Activated T-cell treated with anti-CD3 and anti-CD28 coated beads for 1 hour (primary cell): ENCODE data around the gene AGMAT.

Experiments used
- DNase-seq: peaks from one replicate; pipeline ENCODE4 v3.0.0-alpha.2; 2020; ENCODE audit warnings: low read depth

AGMAT gene, protein sequence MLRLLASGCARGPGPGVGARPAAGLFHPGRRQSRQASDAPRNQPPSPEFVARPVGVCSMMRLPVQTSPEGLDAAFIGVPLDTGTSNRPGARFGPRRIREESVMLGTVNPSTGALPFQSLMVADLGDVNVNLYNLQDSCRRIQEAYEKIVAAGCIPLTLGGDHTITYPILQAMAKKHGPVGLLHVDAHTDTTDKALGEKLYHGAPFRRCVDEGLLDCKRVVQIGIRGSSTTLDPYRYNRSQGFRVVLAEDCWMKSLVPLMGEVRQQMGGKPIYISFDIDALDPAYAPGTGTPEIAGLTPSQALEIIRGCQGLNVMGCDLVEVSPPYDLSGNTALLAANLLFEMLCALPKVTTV

DNA sequence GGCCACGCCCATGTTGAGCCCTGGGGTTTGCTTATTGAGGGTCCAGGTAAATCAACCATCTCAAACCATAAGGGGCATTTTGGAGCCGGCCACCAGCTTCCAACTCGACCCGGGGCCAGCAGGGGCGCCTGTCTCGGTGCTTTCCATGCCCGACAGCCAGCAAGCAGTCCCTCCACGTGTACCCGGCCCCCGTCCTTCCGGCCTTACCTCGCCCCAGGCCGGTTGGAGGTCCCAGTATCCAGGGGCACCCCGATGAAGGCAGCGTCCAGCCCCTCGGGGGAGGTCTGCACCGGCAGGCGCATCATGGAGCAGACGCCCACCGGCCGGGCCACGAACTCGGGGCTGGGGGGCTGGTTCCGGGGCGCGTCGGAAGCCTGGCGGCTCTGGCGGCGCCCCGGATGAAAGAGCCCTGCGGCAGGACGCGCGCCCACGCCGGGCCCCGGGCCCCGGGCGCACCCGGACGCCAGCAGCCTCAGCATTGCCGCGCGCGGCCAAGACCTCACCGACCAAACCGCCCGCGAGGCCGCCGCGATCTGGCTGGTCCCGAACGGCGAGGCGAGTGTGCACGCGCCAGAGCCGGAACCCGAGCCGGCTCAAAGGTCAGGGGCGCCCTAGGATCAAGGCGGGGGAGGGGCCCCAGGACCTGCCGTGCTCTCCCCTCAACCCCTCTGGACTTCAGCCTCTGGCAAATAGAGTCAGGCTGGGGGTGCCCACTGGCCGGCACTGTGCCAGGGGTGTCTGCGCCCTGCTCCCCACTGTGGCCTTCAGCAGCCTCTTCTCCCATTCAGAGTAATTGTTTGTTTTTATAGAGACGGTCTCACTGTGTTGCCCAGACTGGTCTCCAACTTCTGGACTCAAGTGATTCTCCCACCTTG lies at the start of gene AGMAT:
TSS of gene AGMAT (minus strand) at position 563 of the 875 bp plus-strand sequence. CDS start at position 479, 84 bp downstream.
- DNase-seq = peak; percentile 35

DNA sequence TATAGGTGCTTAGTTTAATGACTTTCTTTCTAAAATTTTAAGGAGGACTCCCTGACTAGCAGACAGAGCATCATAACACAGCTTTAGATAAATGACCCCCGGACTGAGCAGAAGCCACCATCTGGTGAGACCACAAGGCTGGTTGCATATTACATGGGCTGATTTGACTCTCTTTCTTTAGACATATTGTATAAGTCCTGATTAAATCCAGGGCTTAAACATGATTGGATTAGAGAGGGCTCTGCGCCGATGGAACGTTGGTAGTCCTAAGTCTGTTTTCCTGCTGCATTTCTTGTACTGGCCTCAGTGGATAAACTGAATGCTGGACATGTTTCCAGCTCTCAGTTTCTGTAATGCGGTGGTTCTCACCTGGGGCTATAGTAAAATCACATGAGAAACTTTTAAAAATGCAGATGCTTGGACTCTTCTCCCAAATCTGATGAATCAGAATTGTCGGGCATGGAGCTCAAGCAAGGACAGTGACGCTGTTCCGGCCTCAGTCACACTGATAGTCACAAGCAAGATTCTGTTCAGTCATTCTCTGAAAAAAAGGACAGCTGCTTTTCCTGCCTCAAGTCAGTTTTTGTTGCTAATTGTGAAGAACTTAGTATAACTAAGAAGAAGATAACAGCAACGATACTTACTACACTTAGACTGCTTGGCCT lies 49.0 kb upstream of the AGMAT start:
- no peak for DNase-seq

DNA sequence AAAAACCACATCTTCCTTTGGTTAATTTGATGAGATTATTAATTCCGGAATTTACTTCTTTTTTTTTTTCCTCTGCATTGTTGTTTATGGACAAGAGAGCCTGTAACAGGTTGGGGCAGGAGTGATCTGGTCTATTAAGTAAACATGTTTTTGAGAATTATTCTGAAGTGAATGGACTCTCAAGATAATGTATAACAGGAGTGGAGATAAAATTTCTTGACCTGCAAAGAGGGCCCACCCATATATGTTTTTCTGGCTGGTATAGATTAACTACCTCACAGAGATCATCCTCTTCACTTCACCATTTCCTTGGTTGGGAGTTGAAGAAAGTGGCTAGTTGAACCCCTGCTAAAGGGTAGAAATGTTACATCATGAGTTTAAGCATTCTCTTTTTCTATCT lies 43.2 kb upstream of the AGMAT start:
- DNase-seq = no peak

DNA sequence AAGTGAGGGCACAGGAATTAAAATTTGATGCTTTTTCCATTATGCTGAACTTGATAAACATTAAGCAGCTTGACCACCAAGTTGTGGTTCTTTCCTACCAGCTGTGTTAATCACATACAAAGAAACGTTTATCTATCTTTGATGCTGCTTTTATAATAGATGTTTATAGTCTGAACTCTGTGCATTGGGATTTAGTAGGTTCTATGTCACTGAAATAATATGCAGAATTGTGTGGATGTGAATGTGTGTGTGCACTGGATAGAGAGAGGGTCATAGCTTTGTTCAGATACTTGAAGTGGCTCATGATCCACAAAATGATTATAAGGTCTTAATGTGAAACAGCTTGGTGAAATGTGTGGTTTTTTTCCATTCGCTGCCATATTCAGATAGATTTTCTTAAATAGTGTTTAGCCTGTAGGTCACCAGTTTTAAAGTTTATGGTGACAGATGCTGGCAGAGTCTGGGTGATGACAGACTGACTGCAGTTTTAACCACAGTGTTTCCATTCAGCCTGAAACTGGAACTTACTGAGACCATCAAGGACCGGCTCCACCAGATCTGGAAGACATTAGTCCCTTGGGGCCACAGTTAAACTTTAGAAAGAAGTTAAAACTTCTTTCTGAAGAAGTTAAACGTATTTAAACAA lies 42.6 kb upstream of the AGMAT start:
- no peak for DNase-seq

- no peak for DNase-seq
Measured at GRCh38 chr1:15626269-15626950, 41.6 kb upstream of the AGMAT start.

GRCh38 chr1:15625056-15625917 lies 40.4 kb upstream of the AGMAT start:
- no peak for DNase-seq

- DNase-seq = no peak
Measured at GRCh38 chr1:15624133-15624714, 39.4 kb upstream of the AGMAT start.

DNA sequence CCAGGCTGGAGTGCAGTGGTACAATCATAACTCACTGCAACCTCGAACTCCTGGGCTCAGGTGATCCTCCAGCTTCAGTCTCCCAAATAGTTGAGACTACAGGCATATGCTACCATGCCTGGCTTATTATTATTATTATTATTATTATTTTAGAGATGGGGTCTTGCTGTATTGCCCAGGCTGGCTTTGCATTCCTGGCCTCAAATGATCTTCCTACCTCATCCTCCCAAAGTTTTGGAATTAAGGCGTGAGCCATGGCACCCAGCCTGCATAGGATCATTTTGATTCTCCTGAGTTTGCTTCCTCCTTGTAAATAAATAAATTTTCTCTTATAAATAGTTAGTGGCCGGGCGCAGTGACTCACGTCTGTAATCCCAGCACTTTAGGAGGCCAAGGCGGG lies 38.6 kb upstream of the AGMAT start:
- no peak for DNase-seq

DNA sequence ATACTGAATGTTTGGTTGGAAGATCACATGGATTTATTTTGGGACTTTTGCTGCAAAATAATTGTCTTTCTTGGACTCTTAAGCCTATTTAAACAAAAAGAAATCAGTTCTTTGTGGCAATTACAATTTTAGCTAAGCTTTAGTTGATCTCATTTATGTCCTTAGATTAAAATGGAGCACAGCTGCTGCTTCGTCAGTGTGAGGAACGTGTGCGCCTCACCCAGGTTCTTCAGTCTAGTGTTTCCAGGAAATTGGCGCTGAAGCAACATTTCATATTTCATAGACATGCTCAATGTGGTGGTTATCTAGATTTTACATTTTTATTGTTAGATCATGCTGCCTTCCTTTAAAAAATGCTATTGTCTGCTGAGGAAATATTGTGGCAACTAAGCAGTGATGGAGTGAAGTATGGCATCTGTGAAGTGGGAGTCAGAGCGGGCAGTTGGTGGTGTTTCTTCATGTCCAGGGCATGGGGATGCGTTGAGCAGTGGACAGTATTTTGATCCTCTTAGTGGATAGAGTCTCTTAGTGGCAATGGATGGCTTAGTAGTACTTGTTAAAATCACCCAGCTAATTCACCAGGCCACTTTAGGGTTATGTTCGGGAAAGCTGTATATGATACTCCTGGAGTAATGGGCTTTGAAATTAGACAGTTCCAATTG lies 38.0 kb upstream of the AGMAT start:
- no peak for DNase-seq

DNA sequence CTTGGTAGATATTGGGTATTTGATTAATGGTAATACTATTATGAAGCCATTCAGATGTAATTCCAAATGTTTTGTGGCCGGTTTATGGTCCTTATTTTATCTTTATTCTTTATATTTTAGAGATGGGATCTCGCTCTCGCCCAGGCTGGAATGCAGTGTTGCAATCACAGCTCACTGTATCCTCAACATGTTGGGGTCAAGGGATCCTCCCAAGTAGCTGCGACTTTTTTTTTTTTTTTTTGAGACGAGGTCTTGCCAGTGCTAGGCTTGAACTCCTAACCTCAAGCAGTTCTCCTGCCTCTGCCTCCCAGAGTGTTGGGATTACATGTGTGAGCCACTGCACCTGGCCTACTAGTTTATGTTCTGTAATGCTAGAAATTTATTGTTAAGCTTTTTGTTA lies 37.1 kb upstream of the AGMAT start:
- no peak for DNase-seq

GRCh38 chr1:15620902-15621682 lies 36.2 kb upstream of the AGMAT start:
- DNase-seq = no peak

GRCh38 chr1:15620155-15620545 lies 35.3 kb upstream of the AGMAT start:
- no peak for DNase-seq

- DNase-seq = no peak
Measured at GRCh38 chr1:15618655-15619525, 34.0 kb upstream of the AGMAT start.

DNA sequence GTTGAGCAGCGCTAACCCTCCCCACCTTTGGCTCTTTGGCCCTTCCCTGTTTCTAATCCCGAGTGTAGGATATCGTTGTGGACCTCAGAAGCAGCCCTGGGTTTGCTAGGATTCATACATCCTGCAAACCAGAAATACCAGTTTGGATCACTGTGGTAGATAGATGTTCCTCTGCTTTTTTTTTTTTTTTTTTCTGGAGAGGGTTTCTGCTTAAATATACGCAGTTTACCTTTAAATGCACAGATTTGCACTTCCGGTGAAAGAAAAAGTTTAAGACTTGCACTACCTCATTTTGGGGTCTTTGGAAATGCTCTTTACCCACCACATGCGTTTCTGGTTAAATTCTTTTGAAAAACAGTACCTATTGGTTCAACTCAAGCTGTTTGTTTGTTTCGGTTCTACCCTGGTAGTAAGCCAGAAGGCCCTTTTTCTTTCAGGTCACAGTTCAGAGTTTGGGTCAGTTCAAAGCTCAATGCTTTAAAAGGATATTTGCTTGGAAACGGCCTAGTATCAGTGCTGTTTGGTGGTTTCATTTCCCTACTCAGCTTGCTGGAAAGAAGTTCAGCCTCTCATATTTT lies 33.3 kb upstream of the AGMAT start:
- DNase-seq = no peak

DNA sequence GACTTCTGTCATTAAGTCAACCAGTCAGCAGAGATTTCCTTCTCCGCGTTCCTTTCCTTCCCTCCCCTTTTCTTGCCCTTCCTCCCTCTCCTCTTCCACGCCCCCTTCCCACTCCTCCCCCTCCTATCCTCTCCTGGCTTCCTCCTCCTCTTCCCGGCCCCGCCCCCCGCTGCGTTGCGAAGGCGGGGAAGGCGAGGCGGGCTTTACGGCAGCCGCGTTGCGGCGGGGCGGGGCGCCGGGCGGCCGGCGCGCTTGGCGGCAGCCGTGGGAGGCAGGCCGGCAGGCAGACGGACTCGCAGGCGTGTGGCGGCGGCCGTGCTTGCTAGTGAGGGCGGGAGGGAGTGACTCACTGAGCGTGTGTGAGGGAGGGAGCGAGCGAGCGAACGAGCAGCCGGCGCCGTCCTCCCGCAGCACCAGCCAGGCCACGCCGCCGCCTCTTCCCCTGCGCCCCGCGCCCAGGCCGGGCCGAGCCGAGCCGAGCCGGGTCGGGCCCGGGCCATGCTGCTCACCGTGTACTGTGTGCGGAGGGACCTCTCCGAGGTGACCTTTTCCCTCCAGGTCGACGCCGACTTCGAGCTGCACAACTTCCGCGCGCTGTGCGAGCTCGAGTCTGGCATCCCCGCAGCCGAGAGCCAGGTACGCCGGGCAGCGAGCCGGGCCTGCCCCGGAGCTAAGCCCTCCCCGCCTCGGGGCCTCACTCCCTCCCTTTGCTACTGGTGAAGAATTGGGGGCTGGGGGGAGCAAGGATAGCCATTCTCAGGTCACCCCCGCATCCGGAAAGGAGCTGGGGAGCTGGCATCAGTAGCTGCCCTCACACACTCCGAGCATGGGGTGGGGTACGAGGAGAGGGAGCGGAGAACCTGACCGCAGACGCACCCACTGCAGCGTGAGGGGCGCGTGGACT lies 32.6 kb upstream of the AGMAT start, which contains the start of gene DDI2:
TSS of gene DDI2 (plus strand) at position 286 of the 904 bp plus-strand sequence. CDS start at position 499, 213 bp downstream.
- peak; percentile 87 for DNase-seq
